Stimulated activated CD8-positive, alpha-beta memory T cell treated with anti-CD3 and anti-CD28 coated beads, Interleukin-15, amount 100 ng/mL, for 1 hour (primary cell): ENCODE measurements around the gene ABR.
"Not testable (repeated sequence)": the region's sequence is repeated elsewhere in the genome, so short reads cannot be mapped to it uniquely, and the experiment has no call there.

Source experiments
- DNase-seq: peaks from one replicate; pipeline ENCODE4 v3.0.0-alpha.2; 2020; ENCODE audit warnings: low read depth

The ABR gene

GRCh38 chr17:1095090-1095852 is 84.5 kb downstream of the ABR start:
- no peak for DNase-seq

DNA sequence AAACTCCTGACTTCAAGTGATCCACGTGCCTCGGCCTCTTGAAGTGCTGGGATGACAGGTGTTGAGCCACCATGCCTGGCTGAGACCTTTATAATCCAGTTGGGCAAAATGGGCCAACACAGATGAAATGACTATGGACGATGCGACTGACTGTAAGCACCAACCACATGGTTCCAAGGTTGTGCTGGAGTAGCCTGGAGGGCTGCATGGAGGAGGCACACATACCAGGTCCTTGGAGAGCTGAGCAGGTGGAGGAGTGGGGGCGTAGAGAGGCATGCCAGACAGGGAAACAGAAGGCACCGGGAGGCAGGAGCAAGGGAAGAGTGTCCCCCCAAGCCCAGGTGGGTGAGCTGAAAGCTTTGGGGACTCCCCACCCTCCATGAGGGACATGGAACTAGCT is 85.2 kb downstream of the ABR start:
- no peak for DNase-seq

GRCh38 chr17:1091900-1092299 is 87.9 kb downstream of the ABR start:
- no peak for DNase-seq

DNA sequence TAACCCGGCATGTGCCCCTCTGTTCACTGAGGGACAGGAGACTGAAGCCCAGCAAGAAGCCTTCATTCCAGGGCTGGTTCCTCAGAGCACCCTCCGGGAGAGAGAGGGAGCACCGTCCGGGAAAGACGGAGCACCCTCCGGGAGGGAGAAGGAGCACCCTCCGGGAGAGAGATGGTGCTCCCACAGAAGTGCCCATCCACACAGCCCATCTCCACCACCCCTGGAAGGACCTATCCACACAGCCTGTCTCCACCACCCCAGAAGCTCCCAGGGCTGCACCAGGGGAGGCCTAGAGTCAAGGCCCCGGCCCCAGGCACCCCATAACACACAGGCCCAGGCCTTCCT is 88.6 kb downstream of the ABR start:
- DNase-seq: no peak

DNA sequence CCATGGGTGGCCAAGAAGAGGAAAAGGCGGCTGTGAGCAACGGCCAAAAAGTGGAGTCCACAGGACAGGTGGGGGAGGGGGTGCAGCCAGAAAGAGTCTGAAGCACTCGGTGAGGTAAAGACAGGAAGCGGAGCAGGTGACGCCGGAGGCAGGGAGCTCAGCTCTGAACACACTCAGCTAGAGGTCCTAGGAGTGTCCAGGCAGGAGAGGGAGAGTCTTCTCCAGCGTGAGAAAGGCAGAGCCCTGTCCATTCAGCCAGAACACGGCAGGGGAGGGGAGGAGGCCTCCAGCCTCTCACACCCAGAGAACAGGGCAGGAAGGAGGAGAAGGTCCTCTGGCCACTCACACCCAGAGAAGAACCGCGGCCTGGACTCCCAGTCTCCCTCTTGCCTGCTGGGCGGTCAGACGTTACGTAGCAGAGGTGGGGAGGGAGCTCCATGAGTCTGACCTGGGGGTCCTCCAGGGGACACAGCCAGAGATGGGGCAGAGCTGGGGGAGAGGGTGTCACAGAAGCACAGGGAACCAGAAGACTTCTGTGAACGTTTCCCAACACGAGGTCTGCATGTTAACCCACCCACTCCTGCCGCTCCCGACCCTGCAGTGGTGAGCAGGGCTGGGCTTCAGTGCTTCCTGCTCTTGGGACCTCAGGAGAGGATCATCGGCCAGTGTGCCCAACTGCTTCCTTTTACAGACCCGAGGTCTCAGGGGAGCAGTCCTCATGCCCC is 89.2 kb downstream of the ABR start:
- DNase-seq: no peak

- DNase-seq: no peak
These were observed 89.9 kb downstream of the ABR start for GRCh38 chr17:1089915-1090314.

GRCh38 chr17:1087381-1088241 is 92.2 kb downstream of the ABR start:
- no peak for DNase-seq

DNA sequence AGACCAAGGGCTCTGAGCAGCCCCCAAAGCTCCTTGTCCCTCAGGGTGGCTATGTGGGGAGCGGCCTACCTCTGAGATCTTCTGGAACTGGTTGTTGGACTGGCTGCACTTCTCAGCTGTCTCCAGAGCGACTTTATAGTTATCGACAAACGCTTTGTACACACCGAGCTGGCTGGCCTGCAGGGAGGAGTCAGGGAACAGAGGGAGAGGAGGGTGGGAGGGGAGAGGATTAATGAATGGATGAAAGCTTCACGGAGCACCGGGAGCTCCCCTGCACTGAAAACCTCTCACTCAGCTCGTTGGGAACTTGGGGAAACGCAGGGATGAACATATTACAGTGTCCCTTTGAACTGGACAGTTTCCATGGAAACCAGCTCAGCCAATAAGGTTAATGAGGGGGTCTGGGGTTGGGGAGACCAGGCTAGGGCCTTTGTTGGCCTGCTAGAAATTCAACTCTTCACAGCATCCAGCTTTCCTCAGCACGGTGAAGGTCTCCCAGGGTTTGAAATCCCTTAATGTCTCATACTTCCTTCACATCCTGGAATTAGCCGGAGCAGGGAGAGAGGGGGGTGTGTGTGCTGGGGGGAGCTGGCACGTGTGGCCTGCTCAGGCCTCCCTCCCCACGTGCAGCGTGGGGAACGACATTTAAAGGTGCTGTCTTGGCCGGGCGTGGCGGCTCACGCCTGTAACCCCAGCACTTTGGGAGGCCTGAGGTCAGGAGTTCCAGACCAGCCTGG is 96.2 kb downstream of the ABR start:
- DNase-seq: no peak

DNA sequence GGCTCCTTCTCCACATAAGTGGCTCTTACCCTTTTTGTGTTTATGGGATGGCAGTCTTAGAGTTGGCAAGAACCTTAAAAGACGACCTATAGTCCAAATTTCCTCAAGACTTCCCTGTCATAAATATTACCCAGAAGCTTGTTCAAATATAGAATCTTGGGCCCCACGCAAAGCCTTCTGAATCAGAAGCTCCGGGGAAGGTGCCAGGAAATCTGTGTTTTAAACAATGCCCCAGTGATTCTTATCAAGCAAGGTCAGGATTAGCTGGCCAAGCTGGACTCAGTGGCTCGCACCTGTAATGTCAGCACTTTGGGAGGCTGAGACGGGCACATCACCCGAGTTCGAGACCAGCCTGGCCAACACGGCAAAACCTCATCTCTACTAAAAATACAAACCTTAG is 97.2 kb downstream of the ABR start:
- no peak for DNase-seq

GRCh38 chr17:1078831-1079561 is 100.8 kb downstream of the ABR start:
- DNase-seq: no peak

- no peak for DNase-seq
These were observed 101.6 kb downstream of the ABR start for GRCh38 chr17:1077986-1078711.

DNA sequence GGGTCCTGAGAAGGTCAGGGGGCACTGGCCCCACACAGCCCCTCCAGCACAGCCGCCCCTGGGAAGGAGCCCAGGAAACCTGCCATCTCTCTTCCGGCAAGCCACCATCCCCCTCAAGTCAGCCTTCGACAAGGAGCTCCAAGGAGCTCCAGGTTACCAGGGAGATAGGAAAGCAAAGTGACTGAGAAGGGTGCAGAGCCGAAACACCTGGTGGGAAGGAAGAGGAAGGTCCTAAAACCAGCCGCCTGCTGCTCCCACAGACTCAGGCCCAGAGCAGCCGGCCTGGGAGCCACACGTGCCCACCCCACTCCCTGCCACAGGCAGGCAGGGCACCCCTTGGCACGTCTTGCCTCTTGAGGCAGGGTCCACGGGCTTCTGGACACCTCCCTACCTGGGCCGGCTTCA is 102.2 kb downstream of the ABR start:
- no peak for DNase-seq

DNA sequence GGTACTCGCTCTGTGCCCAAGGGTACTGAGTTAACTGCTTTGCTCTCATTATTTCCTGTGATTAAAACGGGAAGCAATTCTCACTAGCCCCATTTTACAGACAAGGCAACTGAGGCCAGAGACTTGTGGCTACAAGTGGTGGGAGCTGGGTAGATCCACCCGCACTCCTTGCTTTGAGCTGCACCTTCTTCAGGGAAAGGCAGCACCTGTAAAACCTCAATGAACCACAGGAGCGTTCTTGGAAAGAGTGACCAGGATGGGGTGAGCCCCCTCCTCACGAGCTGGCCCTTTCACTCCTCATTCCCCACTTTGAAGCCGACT is 102.8 kb downstream of the ABR start:
- DNase-seq: no peak

DNA sequence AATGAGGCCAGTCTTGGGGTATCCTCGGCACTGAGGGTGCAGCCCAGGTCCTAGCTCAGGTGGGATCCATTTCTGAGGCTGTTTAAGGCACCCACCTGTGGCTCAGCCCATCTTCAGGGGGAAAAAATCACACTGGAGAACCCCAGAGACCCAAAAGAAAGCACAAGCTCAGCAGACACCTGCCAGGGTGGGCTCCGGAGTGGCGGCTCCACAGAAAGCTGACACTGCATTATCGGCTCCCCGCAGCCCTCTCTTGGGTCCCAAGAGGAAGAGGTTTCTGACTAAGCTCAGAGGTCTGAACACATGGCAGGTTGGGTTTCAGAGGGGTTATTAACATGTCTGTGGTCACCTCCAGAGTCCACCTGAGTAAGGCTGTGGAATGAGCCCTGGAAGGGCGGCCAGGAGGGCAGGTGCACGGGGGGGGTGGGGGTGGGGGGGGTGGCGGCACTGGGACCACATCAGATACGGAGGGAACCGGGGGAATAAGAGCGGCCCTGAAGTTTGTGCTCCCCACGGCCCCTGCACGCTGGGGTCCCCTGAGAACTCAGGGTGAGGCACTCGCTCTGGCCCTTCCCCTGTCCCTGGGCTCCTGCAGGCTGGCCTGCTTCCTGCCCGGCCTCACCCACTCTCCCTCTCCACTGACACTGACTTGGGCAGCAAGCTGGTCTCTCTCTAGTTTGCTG is 103.3 kb downstream of the ABR start:
- no peak for DNase-seq

DNA sequence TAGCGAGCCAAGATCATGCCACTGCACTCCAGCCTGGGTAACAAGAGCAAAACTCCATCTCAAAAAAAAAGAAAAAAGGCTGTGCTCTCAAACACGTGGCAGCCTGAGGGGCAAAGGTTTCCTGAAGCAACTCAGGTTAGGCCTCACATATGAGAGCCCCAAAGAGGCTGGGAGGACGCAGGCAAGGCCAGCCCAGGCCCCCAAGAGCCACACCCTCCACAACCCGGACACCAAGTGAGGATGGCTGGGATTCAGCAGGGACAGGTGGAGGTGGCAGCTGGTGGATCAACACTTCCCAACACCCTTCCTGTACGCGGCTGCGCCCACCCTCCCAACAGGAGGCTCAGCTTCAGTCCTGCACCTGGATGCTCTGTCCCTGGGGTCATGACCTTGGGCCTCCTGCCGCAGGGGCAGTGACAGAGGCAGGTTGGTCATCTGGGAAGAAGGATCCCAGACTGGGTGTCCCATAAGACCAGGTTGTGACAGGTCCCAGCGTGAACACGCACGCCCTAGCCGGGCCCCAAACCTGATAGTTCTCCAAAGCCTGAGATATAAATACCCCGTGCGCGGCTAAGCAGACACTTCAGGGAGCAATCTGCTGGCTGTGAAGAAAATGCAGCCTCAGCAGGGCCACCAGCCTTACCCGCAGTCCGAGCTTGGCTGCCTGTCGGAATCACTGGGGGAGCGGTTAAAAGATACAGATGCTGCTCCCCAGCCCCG is 104.7 kb downstream of the ABR start:
- no peak for DNase-seq

- DNase-seq: not testable (repeated sequence)
These were observed 105.7 kb downstream of the ABR start for GRCh38 chr17:1073963-1074625.

DNA sequence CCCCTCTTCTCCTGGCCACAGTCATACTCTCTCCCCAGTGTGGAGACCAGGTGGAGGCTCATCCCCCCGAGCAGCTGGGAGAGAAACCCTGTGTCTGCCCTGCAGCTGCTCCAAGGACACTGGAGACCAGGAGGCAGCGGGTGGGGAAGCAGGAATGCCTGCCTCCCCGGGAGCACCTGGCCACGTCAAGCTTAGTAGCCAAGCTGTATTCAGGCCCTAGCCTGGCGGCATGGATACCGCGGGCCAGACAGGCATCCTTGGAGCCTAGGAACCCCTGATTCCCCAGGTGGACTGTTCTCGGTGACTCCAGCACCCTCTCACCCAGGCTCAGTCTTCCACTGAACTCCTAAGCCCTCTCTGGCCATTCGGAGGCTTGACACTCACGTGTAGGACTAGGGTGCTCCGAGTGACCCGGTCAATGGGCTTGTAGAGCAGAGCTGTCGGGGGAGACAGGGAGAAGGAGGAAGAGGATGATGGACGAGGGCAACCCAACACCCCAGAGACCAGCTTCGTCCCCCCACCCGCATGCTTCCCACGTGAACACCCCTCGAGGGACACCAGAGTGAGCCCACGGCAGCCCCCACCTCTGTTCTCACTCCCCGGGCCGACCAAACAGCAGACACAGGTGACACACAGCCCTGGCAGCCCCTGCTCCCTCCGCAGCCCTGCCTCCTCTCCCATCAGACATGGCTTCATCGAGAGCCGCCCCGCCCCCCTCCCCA is 106.4 kb downstream of the ABR start:
- DNase-seq: no peak

DNA sequence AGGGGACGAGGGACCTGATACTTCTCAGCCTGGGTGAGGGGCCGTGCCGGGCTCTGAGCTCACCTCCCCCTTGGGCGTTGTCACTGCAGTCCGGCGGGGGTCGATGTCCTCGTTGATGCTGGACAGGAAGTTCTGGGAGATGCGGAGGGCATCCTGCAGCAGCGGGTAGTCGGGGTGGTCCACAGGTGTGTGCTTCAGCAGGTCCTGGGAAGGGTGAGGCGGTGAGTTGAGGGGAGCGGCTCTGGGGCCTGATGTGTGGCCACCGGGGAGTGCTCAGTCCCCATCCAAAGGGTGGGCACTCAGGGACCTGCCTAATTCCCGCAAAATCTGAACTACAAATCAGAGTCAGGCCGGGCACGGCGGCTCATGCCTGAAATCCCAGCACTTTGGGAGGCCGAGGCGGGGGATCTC is 107.2 kb downstream of the ABR start:
- no peak for DNase-seq
